ENCODE results near the gene PPM1B. TPM values are rescaled to one million over a fixed set of nuclear protein-coding genes. Genes with fewer than 3 reads are reported as not detected.
"Not testable (repeated sequence)": the region's sequence is repeated elsewhere in the genome, so short reads cannot be mapped to it uniquely, and the experiment has no call there.

The PPM1B gene
- total RNA-seq, 2 experiments from 2014 or later = 56.4 to 57.0 TPM

DNA sequence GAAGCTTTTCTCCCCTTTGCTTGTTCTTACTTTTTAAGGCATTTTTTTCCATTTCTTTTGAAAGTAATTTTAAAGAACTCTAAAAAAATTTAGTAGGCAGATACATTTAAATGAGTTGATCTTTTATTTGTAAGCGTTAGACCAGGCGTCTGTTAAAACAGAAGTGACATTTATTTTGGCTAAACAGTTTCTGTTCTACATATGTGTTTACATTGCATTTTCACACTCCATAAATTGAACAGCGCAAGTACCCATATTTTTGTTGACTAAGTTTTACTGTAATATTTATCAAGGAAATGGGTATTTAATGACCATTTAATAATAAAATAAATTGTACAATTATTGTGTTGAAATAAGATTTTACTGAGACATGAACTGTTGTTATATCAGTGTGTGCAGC lies 21.9 kb downstream of the PPM1B start:
- H3K4me3 Mint-ChIP-seq = no peak overlapping the region
- CTCF ChIA-PET = interaction anchor here (0.6 kb wide), 1 partner anchor 111 kb away, joined by 3 read pairs; no protein-coding TSS in a partner anchor
- no peak overlapping the region for H3K27ac Mint-ChIP-seq
- peaks cover 39% of the 10 kb centered on the region for H3K4me1 Mint-ChIP-seq
- no peaks in the 10 kb centered on the region for H3K9me3 Mint-ChIP-seq (ENCODE audit: low read depth)
- DNase-seq (no peak), ATAC-seq (no peak)
- H3K36me3 Mint-ChIP-seq = peaks cover 31% of the 10 kb centered on the region
- no peaks in the 10 kb centered on the region for H3K27me3 Mint-ChIP-seq

DNA sequence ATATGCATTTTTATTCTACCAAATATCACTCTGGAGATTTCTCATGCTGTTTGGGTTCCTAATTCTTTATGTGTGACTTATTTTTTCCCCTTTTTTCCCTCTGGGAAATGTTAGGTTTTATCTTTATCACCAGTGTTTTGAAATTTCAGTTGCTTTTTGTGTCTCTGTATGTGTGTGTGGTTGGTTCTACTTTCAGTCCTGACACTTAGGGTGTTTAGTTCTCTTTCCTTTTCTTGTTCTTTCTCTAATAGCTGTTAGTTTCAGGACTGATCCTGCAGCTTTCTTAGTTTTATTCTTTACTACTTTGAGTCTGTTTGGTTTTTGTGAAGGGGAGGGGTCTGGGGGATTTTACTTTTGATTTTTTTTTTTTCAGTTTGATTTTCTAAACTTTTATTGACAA lies 23.1 kb downstream of the PPM1B start:
- Mint-ChIP-seq H3K27ac (peak overlapping the region; percentile 51), H3K36me3 (peaks cover 29% of the 10 kb centered on the region), H3K9me3 (ENCODE audit: low read depth) (no peaks in the 10 kb centered on the region), H3K4me3 (peak overlapping the region; percentile 4), H3K27me3 (no peaks in the 10 kb centered on the region), H3K4me1 (peaks cover 33% of the 10 kb centered on the region)
- ATAC-seq (peak; percentile 69), DNase-seq (no peak)
- CTCF ChIA-PET = interaction anchor here (1.0 to 1.1 kb wide), 2 partner anchors 64 to 106 kb away, joined by 3 to 4 read pairs; no protein-coding TSS in a partner anchor

DNA sequence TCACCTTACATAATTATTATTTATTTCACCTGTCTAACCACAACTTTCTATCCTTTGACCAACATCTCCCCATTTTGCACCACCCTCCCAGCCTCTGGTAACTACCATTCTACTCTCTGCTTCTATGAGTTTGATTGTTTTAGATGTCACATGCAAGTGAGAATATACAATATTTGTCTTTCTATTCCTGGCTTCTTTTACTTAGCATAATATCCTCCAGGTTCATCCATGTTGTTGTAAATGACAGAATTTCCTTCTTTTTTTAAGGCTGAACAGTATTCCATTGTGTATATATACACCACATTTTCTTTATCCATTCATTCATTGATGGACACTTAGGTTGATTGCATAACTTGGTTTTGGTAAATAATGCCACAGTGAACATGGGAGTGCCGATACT lies 24.0 kb downstream of the PPM1B start:
- H3K4me1 Mint-ChIP-seq = peaks cover 28% of the 10 kb centered on the region
- CTCF ChIA-PET = no interaction called here

DNA sequence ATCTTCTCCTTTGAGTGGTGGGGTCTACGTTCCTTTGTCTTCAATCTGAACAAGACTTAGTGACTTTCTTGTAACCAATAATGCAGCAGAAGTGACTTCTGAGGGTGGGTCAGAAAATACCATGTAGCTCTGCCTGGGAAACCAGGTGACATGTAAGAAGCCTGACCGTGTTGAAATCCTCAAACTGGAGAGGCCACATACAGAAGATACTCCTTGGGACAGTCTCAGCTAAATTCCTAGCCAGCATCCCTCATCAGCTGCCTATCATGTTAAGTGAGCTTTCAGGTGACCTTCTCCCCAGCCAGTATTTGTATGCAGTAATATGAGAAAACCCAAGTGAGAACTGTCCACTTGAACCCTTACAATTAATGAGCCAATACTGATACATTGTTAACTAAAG lies 27.0 kb downstream of the PPM1B start:
- no peak for DNase-seq
- no peak overlapping the region for H3K27ac Mint-ChIP-seq
- no peaks in the 10 kb centered on the region for H3K9me3 Mint-ChIP-seq (ENCODE audit: low read depth)
- H3K4me3 Mint-ChIP-seq = no peak overlapping the region
- peaks cover 20% of the 10 kb centered on the region for H3K4me1 Mint-ChIP-seq
- H3K27me3 Mint-ChIP-seq = no peaks in the 10 kb centered on the region
- peaks cover 22% of the 10 kb centered on the region for H3K36me3 Mint-ChIP-seq
- CTCF ChIA-PET = interaction anchor here (0.6 to 0.9 kb wide), 2 partner anchors 9 to 17 kb away, joined by 3 read pairs; no protein-coding TSS in a partner anchor
- ATAC-seq = no peak

More for the DNA sequence above, 24.0 kb downstream of the PPM1B start:
- Mint-ChIP-seq H3K9me3 (ENCODE audit: low read depth) (no peaks in the 10 kb centered on the region), H3K4me3 (no peak overlapping the region), H3K36me3 (peaks cover 25% of the 10 kb centered on the region), H3K27me3 (no peaks in the 10 kb centered on the region), H3K27ac (no peak overlapping the region)
- DNase-seq = no peak
- no peak for ATAC-seq

DNA sequence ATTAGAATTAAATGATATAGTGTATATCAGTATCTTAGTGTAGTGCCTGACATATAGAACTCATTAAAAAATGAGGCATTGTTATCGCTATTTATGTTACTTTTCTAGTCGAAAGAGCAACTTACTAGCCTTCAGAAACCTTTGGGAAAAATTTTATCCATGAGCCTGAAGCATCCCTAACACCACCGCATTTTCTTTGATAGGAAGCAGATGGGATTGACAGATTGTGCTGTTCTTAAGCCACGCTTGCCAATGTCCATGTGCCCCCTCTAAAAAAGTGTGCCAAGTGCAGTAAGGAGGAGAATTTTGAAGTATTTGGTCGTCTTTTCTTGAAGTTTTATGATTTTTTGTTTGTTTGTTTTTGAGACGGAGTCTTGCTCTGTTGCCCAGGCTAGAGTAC lies 29.1 kb downstream of the PPM1B start:
- no peak for ATAC-seq
- Mint-ChIP-seq H3K9me3 (ENCODE audit: low read depth) (no peaks in the 10 kb centered on the region), H3K4me1 (peaks cover 9% of the 10 kb centered on the region), H3K4me3 (no peak overlapping the region), H3K36me3 (peaks cover 31% of the 10 kb centered on the region), H3K27ac (no peak overlapping the region), H3K27me3 (no peaks in the 10 kb centered on the region)
- CTCF ChIA-PET = no interaction called here
- no peak for DNase-seq

DNA sequence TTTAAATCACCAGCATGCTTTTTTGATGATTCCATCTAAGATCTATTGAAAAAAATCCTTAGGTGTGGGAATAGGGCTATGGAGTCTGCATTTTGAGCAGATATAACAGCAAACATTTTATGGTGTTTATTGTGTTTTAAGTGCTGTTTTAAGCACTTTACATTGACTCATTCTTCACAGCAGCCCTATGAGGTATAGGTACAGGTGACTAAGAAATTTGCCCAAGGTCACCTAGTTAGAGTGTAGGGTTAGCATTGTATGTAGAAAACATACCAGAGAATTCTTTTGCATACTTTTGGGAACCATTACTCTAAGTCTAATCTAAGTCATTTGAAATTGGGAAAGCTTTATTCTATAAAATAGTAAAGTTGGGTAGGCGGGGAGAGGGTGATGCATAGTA lies 31.3 kb downstream of the PPM1B start:
- Mint-ChIP-seq H3K27ac (no peak overlapping the region), H3K4me1 (peaks cover 21% of the 10 kb centered on the region), H3K36me3 (peaks cover 35% of the 10 kb centered on the region), H3K4me3 (no peak overlapping the region), H3K27me3 (no peaks in the 10 kb centered on the region), H3K9me3 (ENCODE audit: low read depth) (no peaks in the 10 kb centered on the region)
- ATAC-seq (no peak), DNase-seq (no peak)
- CTCF ChIA-PET = no interaction called here

DNA sequence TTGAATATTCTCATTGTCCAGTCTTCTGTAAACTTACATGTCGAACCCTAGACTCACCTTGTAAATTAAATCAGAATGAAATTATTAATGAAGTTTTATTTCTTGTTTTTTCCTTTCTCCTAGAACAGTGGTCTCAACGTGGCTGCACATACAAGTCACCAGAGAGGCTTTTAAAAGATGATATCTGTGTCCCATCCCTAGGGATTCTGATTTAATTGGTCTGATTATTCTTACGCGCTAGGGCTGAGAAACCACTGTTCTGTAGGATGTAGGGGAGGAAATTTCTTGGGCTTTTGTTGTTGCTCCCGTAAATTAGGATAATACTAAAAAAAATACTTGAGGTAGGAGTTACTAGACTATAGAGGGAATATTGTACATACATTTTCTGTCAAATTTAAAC lies 32.1 kb downstream of the PPM1B start:
- no peaks in the 10 kb centered on the region for H3K27me3 Mint-ChIP-seq
- H3K4me3 Mint-ChIP-seq = no peak overlapping the region
- peaks cover 33% of the 10 kb centered on the region for H3K36me3 Mint-ChIP-seq
- ATAC-seq = no peak
- no peak for DNase-seq
- CTCF ChIA-PET = no interaction called here
- H3K9me3 Mint-ChIP-seq (ENCODE audit: low read depth) = no peaks in the 10 kb centered on the region
- H3K4me1 Mint-ChIP-seq = peaks cover 24% of the 10 kb centered on the region
- no peak overlapping the region for H3K27ac Mint-ChIP-seq

DNA sequence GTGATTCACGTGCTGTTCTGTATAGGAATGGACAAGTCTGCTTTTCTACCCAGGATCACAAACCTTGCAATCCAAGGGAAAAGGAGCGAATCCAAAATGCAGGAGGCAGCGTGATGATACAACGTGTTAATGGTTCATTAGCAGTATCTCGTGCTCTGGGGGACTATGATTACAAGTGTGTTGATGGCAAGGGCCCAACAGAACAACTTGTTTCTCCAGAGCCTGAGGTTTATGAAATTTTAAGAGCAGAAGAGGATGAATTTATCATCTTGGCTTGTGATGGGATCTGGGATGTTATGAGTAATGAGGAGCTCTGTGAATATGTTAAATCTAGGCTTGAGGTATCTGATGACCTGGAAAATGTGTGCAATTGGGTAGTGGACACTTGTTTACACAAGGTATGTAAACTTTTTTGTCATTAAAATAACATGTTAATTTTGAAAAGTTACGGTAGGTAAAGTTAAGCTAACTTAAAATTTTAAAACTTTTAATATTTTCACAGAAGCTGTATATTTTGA lies 33.0 kb downstream of the PPM1B start:
- H3K27me3 Mint-ChIP-seq = no peaks in the 10 kb centered on the region
- H3K9me3 Mint-ChIP-seq (ENCODE audit: low read depth) = no peaks in the 10 kb centered on the region
- H3K4me3 Mint-ChIP-seq = no peak overlapping the region
- ATAC-seq = no peak
- DNase-seq = no peak
- CTCF ChIA-PET = no interaction called here
- peaks cover 33% of the 10 kb centered on the region for H3K36me3 Mint-ChIP-seq
- H3K4me1 Mint-ChIP-seq = peaks cover 25% of the 10 kb centered on the region
- no peak overlapping the region for H3K27ac Mint-ChIP-seq

DNA sequence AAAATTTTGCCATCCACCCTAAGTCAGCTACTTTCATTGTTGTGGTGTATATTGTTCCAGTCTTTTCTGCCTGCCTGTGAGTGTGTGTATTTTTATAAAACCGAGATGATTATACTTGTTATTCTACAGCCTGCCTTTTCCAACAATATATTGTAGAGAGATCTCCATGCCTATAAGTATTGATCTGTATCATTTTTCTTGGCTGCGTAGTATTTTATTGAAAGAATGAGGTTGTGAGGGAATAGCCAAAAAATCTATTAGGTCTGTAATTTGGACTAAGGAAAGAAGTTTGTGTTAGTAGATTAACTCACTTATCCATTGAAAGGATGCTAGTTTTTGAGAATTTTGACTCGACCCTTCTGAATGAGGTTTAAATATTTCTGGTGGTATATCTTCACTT lies 34.9 kb downstream of the PPM1B start:
- no peak for ATAC-seq
- DNase-seq = no peak
- Mint-ChIP-seq H3K4me1 (peaks cover 28% of the 10 kb centered on the region), H3K9me3 (ENCODE audit: low read depth) (no peaks in the 10 kb centered on the region), H3K36me3 (peaks cover 31% of the 10 kb centered on the region), H3K4me3 (no peak overlapping the region), H3K27ac (no peak overlapping the region), H3K27me3 (no peaks in the 10 kb centered on the region)
- CTCF ChIA-PET = no interaction called here

DNA sequence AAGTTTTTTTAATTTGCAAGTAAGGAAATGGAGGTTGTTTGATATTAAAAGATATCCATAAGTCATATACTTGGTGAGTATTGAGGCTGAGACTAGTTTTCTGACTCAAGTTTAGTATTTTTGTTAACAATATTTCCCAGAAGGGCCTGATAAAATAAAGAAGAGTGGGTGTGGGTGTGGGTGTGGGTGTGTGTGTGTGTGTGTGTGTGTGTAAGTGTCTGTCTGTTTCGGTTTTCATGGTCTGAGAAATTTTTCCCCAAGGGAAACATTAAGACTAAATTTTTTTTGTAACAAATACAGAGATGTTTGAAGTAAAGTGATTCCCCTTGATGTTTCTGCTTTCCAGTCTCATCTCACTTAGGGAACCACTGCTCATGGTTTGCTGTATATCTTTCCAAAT lies 36.5 kb downstream of the PPM1B start:
- no peak overlapping the region for H3K27ac Mint-ChIP-seq
- CTCF ChIA-PET = no interaction called here
- H3K27me3 Mint-ChIP-seq = no peaks in the 10 kb centered on the region

DNA sequence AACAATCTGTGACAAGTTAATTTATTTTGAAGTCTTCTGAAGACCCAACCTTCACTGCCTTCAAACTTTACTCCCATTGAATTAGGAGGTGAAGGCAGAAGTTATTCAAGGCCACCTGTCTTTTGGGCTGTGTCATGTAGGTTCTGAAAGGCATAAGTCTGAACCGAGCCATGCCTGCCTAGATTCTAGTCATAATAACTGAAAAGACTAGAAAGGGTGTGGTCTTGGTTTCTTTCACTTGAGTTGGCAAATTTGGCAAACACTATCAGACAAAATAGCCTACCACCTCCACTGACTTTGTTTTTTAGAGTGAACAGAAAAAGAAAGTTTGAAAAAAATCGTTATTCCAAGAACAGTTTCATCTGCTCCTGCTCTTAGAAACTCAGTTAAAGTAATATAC lies 38.4 kb downstream of the PPM1B start:
- peaks cover 38% of the 10 kb centered on the region for H3K36me3 Mint-ChIP-seq
- ATAC-seq (no peak), DNase-seq (no peak)
- CTCF ChIA-PET = no interaction called here
- no peak overlapping the region for H3K4me3 Mint-ChIP-seq
- no peaks in the 10 kb centered on the region for H3K9me3 Mint-ChIP-seq (ENCODE audit: low read depth)
- no peak overlapping the region for H3K27ac Mint-ChIP-seq
- H3K4me1 Mint-ChIP-seq = peaks cover 25% of the 10 kb centered on the region
- H3K27me3 Mint-ChIP-seq = no peaks in the 10 kb centered on the region

More for the DNA sequence above, 36.5 kb downstream of the PPM1B start:
- ATAC-seq (no peak), DNase-seq (no peak)
- Mint-ChIP-seq H3K36me3 (peaks cover 41% of the 10 kb centered on the region), H3K4me1 (peaks cover 28% of the 10 kb centered on the region), H3K9me3 (ENCODE audit: low read depth) (no peaks in the 10 kb centered on the region), H3K4me3 (no peak overlapping the region)

DNA sequence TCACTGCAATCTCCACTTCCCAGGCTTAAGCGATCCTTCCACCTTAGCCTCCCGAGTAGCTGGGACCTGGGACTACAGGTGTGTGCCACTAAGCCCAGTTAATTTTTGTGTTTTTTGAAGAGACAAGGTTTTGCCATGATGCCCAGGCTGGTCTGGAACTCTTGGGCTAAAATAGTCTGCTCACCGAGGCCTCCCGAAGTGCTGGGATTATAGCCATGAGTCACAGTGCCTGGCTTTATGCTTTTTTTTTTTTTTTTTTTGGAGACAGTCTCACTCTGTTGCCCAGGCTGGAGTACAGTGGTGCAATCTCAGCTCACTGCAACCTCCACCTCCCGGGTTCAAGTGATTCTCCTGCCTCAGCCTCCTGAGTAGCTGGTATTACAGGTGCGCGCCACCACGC lies 39.0 kb downstream of the PPM1B start:
- H3K9me3 Mint-ChIP-seq (ENCODE audit: low read depth); DNase-seq; H3K4me3 Mint-ChIP-seq; ATAC-seq; H3K27me3 Mint-ChIP-seq; H3K27ac Mint-ChIP-seq: not testable (repeated sequence)
- peaks cover 42% of the 10 kb centered on the region for H3K36me3 Mint-ChIP-seq
- H3K4me1 Mint-ChIP-seq = peaks cover 27% of the 10 kb centered on the region
- CTCF ChIA-PET = interaction anchor here (1.3 kb wide), 1 partner anchor 11 kb away, joined by 3 read pairs; no protein-coding TSS in a partner anchor

DNA sequence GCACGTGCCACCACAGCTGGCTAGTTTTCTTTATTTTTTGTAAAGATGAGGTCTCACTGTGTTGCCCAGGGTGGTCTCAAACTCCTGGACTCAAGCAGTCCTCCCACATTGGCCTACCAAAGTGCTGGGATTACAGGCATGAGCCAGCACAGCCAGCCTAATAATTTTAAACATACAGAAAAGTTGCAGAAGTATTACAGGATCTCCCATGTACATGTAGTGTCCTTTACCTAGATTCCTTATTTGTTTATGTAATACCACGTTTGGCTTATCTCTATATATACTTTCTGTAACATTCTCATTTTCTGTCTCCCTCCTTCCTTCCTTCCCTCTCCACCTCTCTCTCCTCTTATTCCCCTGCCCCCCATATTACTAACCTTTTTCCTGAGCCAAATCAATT lies 41.7 kb downstream of the PPM1B start:
- no peak overlapping the region for H3K4me3 Mint-ChIP-seq
- H3K36me3 Mint-ChIP-seq = peaks cover 34% of the 10 kb centered on the region
- no peak for DNase-seq
- H3K4me1 Mint-ChIP-seq = peaks cover 15% of the 10 kb centered on the region
- CTCF ChIA-PET = no interaction called here
- no peak overlapping the region for H3K27ac Mint-ChIP-seq
- H3K27me3 Mint-ChIP-seq = no peaks in the 10 kb centered on the region
- ATAC-seq = no peak
- H3K9me3 Mint-ChIP-seq (ENCODE audit: low read depth) = no peaks in the 10 kb centered on the region

DNA sequence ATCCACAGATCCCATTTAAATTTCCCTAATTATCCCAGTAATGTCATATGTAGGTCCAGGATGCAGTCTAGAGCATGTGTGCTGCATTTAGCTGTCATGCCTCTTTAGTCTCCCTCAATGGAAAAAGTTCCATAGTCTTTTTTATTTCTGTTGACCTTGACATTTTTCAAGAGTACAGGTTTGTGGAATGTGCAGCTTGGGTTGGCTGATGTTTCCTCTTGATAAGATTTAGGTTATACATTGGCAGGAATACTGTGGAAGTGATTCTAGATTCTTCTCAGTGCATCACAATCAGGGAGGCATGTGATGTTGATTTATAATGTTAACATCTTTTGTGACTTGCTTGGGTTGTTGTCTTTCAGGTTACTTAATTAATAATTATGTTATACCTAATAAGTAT lies 42.5 kb downstream of the PPM1B start:
- no peak overlapping the region for H3K4me3 Mint-ChIP-seq
- CTCF ChIA-PET = no interaction called here
- ATAC-seq (no peak), DNase-seq (no peak)
- peaks cover 37% of the 10 kb centered on the region for H3K36me3 Mint-ChIP-seq
- H3K27me3 Mint-ChIP-seq = no peaks in the 10 kb centered on the region
- no peak overlapping the region for H3K27ac Mint-ChIP-seq
- peaks cover 18% of the 10 kb centered on the region for H3K4me1 Mint-ChIP-seq
- no peaks in the 10 kb centered on the region for H3K9me3 Mint-ChIP-seq (ENCODE audit: low read depth)

DNA sequence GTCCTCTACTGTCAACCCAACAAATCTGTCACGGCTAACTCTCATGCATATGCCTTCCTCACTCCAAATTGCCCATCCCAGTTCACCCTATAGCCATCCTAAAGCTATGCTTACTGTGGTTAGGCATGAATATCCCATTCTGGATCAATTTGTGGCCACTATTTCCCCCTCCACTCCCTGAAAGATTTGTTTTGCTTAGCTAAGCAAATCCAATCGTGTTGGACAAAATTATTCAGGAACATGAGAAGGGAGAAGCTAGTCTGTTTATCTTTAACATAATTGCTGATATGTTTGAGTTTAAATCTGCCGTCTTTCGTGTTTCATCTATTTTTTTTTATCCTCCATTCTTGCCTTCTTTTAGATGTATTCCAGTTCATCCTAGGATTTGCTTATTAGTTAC lies 43.6 kb downstream of the PPM1B start:
- H3K4me1 Mint-ChIP-seq = peaks cover 12% of the 10 kb centered on the region
- ATAC-seq (no peak), DNase-seq (no peak)
- no peak overlapping the region for H3K27ac Mint-ChIP-seq
- H3K36me3 Mint-ChIP-seq = peaks cover 42% of the 10 kb centered on the region
- H3K27me3 Mint-ChIP-seq = no peaks in the 10 kb centered on the region
- CTCF ChIA-PET = interaction anchor here (0.7 kb wide), 1 partner anchor 10 kb away, joined by 4 read pairs; no protein-coding TSS in a partner anchor
- no peak overlapping the region for H3K4me3 Mint-ChIP-seq
- no peaks in the 10 kb centered on the region for H3K9me3 Mint-ChIP-seq (ENCODE audit: low read depth)

Data from activated CD8-positive, alpha-beta memory T cell treated with anti-CD3 and anti-CD28 coated beads, Interleukin-2, amount 10 ng/mL, durations not matched to agents 7 days and 5 days (primary cell).